NOMO-1 treated with dmso at 0.1 percent for 144 hours (cell line): Measurements from ENCODE around the gene TRAF2.

Experiments used
- DNase-seq: peaks from one replicate; lab custom pipeline; 2025; ENCODE audit not compliant: unreplicated experiment; lab: John Stamatoyannopoulos, UW

The TRAF2 gene

DNA sequence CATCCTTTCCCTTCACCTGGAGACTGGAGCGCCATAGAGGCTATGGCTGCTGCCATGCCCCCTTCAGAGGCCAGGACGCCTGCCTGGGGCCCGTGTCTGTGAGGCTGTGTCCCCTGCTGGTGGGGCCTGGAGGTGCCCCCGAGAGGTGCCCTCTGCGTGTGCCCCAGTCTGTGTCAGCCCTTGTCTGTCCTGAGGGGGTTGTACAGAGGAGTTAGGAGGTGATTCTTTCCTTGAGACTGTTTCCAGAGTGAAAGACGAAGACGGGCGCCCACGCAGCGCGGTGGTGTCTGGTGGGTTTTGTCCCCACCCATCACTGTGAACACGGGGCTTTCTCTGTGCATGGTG is 24.6 kb downstream of the TRAF2 start:
- no peak for DNase-seq

DNA sequence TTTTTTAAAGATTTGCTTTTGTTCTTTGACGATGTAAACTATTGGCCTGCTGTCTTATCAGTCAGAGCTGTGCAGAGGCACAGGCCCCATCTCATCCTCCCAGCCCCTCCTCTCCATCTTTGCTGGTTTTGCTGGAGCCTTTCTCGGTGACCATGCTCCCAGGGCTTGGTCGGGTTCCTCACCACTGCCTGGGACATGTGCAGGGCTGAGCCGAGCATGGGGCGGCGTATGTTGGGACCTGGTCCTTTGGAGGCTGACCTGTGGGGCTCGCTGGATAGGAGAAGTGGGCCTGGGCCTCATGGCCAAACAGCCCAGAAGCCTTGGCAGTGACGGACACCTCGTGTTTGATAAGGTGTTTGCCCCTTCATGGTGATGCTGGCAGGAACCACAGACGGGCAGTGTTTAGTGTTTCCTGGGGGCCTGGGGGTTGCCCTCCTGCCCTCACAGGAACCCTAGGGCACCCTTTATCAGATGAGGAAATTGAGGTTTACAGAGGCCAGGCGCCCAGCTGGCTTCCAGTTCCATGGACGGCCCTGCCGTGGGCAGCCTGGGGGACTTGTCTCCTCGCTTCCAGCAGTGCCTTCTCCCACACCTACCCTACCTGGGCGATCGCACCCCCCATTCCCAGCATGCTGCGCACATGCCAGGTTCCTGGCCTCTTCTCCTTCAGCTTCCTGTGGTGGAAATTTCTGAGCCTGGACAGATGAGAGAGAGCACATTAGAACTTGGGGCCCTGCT is 27.6 kb downstream of the TRAF2 start:
- DNase-seq, result no peak

DNA sequence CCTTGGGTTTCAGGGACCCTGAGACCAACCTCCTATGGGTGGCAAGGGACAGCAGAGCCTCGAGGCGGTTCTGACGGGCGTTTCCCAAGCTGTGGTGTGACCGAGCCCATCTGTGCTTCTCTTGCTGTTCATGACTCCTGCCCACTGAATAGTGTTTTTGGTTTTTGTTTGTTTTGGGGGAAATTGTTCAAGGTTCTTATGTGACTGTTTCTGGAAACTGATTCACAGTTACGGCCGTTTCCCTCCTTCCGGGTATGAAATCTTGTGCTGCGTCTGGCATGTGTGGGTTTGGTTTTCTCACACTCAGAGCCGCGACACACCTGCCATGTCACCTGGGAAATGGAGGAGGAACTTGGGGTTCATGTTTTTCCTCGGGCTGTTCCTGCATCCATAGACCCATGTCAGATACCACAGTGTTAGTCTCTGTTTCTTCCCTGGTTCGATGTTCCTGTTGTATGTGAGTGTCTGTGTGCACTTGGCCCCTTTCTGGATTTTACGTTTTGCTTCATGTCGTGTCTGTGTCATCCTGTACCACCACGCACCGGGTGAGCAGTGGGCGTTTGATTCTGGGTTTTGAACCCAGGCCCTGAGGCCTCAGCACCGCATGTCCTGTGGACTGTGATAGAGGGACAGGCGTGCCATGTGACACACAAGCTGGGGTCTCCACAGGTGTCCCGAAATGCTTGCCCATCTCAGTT is 29.5 kb downstream of the TRAF2 start:
- no peak for DNase-seq

DNA sequence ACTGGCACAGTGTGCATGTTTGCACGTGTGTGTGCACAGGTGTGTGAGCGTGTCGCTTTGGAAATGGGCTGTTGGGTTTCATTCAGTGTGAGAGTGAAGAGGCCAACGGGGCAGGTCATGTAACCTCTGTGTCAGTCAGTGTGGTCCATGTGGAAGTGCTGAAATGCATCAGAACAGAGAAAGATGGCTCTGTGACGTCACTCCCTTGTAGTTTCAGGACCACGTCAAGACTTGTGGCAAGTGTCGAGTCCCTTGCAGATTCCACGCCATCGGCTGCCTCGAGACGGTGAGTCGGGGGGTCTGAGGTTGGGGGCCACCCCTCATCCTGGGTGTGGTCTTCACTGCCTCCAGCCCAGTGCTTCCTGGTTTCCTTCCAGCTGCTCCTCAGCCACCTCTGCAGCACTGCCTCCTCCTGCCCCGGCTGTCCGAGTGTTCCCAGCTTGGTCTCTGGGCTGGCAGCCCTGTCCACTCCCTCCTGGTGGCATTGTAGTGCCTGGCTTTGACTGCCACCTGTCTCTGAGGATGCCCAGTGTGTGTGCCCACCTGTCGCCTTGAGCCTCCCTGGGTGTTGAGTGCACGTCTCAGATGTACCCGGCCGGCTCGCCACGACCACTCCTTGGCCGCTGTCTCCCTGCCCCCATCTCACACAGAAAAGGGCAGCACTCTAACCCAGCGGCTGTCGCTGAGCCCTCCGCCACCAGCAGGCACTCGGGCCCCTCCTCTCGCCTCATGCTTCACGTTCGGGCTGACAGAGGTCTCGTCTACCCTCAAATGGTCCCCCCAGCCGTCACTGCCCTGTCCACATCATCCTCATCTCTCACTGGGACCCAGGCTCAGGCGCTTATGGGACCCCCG is 30.2 kb downstream of the TRAF2 start:
- no peak for DNase-seq

DNA sequence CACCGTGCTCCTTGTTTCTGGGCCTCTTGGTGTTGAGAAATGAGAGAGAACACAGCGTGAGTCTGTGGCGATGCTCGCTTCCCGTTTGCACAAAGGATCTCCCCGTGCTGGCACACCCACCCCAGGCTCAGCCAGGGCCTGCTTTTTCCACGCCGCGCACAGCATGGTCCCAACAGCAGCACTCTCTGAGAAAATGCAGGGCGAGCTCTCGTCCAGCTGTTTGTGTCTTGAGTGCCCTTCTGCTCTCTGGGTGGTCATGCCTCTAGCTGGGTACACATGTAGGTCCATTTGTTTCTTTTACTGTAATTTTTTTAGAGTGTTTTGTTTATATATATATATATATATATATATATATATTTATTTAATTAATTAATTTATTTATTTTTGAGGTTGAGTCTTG is 31.6 kb downstream of the TRAF2 start:
- no peak for DNase-seq

DNA sequence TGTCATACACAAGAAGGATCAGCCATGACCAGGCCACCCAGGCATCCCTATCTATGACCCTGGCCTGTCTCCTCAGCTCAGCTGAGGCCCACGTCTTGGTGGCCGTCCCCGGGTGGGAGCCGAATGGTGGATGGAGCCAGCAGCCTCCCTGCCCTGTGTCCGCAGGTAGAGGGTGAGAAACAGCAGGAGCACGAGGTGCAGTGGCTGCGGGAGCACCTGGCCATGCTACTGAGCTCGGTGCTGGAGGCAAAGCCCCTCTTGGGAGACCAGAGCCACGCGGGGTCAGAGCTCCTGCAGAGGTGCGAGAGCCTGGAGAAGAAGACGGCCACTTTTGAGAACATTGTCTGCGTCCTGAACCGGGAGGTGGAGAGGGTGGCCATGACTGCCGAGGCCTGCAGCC is 33.8 kb downstream of the TRAF2 start:
- no peak for DNase-seq

DNA sequence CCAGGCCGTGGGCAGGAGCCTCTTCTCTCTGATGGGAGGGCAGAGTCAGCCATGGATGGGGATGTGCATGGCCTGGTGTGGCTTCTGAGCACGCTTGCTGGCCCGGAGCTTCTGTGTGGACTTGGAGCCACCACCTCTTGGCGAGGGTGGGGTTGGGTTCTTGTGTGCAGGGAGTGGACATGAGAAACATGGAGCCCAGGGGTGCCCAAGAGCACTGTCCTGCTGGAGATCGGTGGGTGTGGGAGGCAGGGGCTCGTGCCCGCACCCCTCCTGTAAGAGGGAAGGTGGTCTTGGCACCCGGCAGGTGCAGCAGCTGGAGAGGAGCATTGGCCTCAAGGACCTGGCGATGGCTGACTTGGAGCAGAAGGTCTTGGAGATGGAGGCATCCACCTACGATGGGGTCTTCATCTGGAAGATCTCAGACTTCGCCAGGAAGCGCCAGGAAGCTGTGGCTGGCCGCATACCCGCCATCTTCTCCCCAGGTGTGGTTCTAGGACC is 34.5 kb downstream of the TRAF2 start:
- DNase-seq, result no peak

DNA sequence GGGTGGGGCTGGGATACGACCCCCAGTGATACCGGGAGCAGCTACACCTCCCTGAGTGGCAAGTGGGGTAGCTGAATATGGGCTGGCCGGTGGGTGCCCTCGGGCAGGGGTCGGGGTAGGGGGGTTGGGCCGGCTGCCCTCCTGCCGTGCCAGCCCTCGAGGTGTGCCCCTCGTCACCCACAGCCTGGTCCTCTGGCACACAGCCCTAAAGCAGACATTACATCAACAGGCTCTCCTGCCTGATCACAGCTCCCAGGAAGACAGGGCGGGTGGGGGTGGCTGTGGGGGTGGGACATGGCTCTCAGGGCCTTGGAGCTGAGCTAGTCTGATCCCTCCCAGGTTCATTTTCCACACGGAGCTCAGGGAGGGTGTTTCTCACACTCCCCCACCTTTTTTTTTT is 35.0 kb downstream of the TRAF2 start:
- DNase-seq, result no peak

DNA sequence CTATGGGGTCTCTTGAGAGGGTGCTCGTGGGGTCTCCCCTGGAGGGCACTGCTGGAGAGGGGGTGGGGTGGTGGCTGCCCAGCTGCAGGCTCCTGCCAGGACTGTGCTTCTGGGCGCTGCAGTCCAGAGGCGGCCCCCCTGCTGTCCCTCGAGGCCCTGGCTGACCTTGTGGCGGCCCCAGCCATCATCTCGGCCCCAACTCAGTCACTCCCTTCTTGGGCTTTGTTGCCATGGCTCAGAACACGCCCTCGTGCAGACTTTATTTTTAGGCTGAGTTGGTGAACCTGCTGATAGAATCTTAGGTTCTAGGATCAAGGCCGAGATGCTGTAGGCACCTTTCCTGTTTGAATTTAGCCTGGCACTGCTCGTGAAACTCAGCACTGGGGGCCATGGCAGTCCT is 35.4 kb downstream of the TRAF2 start:
- DNase-seq, result no peak

DNA sequence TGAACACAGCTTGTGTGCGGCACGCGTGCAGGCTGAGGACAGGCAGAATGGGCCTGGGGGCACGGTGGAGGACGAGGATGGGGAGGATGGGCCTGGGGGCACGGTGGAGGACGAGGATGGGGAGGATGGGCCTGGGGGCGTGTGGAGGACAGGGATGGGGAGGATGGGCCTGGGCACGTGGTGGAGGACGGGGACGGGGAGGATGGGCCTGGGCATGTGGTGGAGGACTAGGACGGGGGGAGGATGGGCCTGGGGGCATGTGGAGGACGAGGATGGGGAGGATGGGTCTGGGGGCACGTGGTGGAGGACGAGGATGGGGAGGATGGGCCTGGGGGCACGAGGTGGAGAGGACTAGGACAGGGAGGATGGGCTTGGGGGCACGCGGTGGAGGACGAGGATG is 36.2 kb downstream of the TRAF2 start:
- no peak for DNase-seq

DNA sequence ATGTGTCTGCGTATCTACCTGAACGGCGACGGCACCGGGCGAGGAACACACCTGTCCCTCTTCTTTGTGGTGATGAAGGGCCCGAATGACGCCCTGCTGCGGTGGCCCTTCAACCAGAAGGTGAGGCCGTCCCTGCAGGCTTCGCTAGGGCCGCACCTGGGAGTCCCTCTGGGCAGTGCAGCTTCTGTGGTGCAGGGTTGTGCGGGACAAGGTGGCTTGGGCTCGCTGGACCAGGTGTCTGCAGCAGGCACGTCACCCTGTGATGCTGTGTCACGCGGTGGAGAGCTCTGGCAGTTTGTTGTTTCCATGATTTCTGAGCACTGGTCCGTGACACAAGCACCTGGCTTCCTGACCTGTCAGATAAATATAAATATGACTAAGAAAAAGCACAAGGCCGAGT is 37.6 kb downstream of the TRAF2 start:
- no peak for DNase-seq

DNA sequence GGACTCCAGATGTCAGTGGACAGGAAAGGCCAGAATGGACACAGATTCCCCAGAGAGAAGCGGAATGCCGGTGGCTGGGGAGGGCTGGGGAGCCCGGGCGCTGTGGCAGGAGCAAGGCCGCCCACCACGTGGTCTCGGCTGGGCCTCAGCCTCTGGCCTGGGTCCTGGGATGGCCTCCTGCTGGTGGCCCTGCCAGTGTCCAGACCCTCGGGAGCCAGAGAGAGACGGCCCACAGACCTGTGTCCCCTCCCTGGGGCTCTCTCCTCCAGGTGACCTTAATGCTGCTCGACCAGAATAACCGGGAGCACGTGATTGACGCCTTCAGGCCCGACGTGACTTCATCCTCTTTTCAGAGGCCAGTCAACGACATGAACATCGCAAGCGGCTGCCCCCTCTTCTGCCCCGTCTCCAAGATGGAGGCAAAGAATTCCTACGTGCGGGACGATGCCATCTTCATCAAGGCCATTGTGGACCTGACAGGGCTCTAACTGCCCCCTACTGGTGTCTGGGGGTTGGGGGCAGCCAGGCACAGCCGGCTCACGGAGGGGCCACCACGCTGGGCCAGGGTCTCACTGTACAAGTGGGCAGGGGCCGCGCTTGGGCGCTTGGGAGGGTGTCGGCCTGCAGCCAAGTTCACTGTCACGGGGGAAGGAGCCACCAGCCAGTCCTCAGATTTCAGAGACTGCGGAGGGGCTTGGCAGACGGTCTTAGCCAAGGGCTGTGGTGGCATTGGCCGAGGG is 39.3 kb downstream of the TRAF2 start:
- no peak for DNase-seq

DNA sequence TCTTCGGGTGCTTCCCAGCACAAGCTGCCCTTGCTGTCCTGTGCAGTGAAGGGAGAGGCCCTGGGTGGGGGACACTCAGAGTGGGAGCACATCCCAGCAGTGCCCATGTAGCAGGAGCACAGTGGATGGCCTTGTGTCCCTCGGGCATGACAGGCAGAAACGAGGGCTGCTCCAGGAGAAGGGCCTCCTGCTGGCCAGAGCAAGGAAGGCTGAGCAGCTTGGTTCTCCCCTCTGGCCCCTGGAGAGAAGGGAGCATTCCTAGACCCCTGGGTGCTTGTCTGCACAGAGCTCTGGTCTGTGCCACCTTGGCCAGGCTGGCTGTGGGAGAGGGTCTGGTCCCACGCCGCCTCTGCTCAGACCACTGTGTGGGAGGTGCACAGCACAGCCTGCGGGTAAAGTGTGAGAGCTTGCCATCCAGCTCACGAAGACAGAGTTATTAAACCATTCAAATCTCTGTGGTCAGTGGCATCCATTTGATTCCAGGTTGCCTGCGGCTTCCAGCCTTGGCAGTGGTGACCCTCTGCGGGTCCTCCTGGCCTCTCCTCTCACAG is 39.9 kb downstream of the TRAF2 start:
- DNase-seq, result no peak

DNA sequence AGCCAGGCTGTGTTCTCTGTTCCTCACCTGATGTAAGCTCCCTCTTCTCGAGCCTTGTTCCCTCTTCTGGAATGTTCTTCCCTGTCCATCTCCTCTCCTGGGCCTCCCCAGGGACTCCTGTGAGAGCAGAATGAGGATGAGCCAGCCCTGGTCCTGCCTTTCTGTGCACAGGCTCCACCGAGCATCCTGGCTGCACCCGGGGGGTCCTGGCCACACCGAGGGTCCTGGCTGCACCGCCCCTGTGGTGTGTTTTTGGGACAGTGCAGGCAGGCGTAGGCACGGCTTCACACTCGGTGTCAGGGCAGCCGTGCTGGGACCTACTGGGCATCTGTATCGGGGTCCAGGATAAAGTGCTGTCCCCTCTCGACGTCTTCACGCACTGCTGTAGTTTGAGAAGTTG is 40.4 kb downstream of the TRAF2 start:
- DNase-seq, result no peak

DNA sequence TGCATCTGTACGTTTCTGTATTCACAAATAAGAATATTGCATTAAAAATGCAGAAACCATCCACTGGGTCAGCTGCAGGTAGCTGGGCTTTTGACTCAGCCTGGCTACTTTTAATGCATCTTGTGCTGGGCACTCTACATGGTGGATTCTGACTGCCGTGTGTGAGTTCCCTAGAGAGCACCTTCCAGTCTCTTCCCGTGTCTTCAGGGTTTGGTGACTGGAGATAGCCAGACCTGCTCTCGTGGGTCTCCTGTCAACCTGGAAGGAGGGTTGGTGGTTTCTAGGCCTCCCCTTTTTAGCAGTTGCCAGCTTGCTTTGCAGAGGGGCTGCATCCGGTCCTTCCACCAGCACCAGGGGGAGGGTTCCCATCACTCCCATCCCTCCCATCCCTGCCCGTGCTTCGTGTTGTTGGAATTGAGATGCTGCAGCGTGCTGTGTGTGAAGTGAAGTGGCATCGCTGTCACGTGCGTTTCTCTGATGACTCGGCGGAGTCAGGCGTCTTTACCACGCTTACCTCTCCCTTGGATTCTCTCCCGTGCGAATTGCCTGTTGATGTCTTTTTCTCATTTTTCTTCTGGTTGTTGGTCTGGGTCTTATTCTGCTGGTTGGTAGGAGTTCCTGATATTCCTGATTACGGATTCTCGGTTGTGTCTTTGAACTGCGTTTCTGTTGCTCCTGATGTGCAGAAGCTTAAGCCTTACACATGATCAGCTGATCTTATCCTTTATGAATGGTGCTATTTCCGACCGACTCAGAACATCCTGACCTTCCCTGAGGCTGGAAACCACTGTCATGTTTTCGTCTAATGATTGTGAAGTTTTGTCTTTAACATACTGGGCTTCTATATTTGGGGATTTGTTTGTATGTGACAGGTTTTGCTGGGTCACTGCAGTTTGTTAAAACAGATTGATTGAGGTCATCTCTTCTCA is 41.3 kb downstream of the TRAF2 start:
- no peak for DNase-seq

DNA sequence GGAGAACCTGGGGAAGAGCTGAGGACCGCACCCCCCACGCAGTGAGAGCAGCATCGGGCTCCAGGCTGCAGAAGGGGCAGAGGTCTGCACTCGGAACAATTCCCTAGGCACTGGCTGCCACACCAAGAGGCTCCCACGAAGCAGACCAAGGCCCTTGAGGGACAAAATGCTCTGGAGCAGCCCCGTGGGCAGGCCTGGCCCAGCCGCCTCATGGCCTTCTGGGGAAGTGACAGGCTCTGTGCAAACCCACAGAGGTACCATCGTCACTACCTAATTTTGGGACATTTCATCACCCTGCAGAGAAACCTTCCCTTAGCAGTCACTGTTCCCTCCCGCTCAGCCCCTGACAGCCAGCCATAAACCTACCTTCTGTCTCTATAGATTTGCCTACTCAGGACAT is 42.3 kb downstream of the TRAF2 start:
- DNase-seq, result peak; percentile 77

DNA sequence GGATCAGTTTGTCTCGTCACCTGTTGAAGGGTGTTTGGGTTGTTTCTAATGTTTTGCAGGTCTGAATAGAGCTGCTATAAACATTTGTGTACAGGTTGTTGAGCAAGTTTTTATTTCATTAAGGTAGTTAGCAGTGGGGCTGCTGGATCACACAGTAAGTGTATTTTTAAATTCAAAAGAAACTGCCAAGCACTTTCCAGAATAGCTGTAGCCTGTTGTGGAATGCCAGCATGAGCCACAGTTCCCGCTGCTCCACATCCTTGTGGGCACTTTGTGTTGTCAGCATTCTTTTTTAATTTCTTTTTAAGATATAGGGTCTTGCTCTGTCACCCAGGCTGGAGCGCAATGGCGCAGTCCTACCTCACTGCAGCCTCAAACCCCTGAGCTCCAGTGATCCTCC is 43.7 kb downstream of the TRAF2 start:
- no peak for DNase-seq

DNA sequence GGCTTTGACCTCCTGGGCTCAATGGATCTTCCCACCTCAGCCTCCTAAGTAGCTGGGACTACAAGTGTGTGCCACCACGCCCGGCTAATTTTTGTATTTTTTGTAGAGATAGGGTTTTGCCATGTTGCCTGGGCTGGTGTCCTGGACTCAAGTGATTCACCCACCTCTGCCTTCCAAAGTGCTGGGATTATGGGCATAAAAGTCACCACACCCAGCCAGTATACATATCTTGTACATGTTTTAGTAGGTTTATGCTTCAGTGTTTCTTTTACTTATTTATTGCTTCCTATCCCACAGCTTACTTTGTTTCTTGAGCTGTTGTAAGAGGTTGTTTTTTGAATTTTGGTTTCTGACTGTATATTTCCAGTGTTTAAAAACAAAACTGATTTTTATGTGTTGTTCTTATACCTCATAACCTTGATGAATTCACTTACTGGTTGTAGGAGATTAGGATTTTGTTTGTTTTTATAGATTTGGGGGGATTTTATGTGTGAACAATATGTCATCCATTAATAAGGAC is 45.4 kb downstream of the TRAF2 start:
- no peak for DNase-seq

DNA sequence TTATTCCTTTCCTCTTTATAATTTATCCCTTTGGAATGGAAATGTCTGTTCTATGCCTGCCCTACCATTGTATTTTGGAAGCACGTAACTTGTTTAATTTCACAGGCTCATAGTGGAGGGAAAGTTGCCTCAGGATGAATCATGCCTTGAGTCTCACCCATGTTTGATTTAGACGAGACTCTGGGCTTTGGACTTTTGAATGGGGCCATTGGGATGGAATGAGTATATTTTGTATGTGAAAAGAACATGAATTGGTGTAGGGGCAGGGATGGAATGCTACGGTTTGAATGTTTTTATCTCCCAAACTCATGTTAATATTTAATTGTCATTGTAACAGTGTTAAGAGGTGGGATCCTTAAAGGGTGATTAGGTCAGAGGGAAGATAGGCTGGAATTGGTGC is 48.0 kb downstream of the TRAF2 start:
- DNase-seq, result no peak

DNA sequence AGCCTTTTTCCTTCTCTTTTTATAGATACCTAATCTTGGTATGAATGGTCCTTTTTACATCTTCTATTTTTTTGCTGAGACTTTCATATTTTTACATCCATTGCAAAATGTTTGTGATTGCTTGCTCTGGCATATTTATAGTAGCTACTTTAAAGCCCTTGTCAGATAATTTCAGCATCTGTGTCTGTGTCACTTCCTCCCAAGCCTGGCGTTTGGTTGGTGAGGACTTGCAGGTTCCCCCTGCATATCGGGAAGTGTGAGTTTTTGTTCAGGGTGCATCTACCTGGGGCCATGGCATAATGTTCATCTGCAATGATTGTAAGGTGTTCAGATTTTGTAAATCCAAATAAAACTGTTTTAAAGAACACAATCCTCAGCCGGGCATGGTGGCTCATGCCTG is 49.3 kb downstream of the TRAF2 start:
- DNase-seq, result peak; percentile 94
